ENCODE measurements around the gene SP6. TPM values are rescaled to one million over a fixed set of nuclear protein-coding genes. Genes with fewer than 3 reads are reported as not detected.

The SP6 gene
- total RNA-seq, 1 donor from 2014 or later: 0.05 TPM

DNA sequence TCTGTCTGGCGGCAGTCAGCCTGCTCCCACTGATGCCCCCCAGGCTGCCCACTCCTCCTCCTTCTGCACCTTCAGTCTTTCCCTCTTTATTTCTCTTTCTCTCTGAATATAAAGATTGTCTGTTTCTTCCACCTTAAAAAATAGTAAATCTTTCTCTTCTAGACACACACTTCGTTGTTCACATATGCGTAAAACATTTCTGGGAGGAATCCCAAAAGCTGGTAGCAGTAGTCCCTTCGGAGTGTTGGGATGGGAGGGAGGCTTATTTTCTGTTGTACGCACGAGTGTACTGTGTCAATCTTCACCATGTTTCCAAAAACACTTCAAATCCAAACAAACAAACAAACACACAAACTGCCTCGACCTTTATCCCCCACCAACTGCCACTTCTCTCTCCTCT lies 39.3 kb downstream of the SP6 start:
- intact Hi-C loops (cut with micrococcal nuclease): no loop called here
- Mint-ChIP-seq H3K4me1 (peaks cover 6% of the 10 kb centered on the region), H3K27me3 (no peaks in the 10 kb centered on the region), H3K36me3 (ENCODE audit: low read depth) (peaks cover 46% of the 10 kb centered on the region), H3K9me3 (no peaks in the 10 kb centered on the region), H3K4me3 (no peak overlapping the region), H3K27ac (no peak overlapping the region)
- DNase-seq: no peak

DNA sequence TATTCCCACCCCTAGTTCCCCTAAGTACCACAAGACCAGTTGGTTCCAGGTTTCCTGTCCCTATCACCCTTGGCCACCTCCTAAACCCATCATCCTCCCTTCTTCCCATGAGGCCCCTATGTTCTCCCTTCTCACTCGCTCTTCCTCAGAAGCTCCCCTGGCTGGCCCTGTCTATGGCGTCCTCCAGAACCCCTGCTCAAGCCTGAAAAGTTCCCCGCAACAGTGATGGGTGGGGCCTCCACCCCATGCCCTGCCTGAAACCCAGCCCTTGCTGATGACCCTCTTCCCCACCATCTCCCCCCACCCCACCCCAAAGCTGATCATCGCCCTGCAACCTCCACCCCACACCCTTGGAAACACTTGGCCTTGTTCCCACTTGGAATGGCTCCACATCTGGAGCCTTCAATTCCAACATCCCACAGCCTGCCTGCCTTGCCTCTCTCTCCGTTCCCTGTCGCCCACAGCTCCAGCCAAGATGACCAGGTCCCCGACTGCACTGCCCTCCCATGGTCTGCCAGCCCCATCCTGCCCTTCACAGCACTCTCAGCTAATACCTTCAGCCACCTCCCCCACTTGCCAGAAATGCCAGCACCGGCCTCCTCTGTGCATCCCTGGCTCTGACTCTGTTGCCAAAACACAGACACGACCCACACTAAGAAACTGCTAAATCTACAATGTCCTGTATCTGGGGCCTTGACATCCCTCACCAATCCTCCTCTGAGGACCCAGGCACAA lies 39.9 kb downstream of the SP6 start:
- Mint-ChIP-seq H3K27me3 (no peaks in the 10 kb centered on the region), H3K27ac (peak overlapping the region; percentile 30), H3K4me1 (peaks cover 6% of the 10 kb centered on the region), H3K4me3 (no peak overlapping the region), H3K36me3 (ENCODE audit: low read depth) (peaks cover 42% of the 10 kb centered on the region), H3K9me3 (no peaks in the 10 kb centered on the region)
- intact Hi-C loops (cut with micrococcal nuclease): no loop called here
- DNase-seq: no peak

DNA sequence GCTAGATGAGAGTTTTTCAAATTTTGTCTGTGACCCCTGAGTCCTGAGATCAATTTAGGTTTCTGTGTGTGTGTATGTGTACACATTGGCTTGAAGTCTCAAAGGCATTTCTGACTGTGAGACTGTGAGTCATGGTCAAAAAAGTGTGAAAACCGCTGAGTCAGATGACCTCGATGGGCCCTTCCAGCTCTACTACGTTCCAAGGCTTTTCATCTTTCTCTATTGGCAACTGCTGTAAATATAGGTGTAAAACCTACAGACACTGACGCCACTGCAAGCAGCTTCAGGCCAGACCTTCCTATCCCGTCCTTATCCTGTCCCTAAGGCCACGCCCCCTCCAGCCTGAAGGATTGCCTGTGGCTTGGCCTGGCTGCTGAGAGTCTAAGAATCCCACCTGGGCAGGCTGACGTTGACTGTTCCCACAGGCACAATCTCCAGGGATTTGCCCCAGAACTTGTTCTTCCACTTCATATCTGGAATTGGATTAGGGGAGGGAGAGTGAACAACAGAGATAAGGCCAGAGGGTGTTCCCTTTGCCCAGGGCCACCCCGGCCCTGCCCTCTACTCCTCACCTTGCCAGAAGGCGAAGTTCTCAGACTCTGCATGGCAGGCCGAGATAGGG lies 40.7 kb downstream of the SP6 start:
- peaks cover 6% of the 10 kb centered on the region for H3K4me1 Mint-ChIP-seq
- H3K9me3 Mint-ChIP-seq: no peaks in the 10 kb centered on the region
- no peak for DNase-seq
- intact Hi-C loops (cut with micrococcal nuclease): no loop called here
- H3K27me3 Mint-ChIP-seq: no peaks in the 10 kb centered on the region
- H3K4me3 Mint-ChIP-seq: no peak overlapping the region
- peak overlapping the region; percentile 39 for H3K27ac Mint-ChIP-seq
- peaks cover 38% of the 10 kb centered on the region for H3K36me3 Mint-ChIP-seq (ENCODE audit: low read depth)

DNA sequence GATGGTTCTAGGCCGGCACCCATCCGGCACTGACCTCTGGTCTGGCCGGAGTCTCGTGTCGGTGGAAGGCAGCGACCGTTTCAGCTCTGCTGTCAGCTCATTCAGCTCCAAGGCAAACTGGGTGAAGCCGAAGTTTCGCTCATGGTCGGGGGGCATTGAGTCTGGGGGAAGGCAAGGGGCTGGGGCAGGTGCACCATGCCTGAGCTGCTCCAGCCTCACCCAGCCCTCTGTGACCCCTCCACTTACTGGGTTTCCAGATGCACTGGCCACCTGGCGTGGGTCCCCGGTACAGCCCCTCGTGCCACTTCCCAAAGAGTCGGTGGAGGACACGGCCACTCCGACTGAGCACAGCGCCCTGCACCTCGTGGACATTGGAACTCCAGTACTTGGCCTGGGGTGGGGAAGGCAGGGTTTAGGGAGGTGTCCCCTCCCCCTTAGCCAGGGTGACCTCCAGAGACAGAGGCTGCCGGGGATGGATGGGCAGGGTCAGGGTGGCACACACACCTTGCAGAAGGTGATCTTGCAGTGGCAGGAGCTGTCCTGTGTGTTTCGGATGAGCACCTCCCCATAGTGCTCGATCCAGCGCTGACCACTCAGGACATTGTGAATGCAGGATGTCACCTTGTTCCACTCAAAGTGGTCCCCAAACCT lies 42.0 kb downstream of the SP6 start:
- intact Hi-C loops (cut with micrococcal nuclease): no loop called here
- no peak for DNase-seq

DNA sequence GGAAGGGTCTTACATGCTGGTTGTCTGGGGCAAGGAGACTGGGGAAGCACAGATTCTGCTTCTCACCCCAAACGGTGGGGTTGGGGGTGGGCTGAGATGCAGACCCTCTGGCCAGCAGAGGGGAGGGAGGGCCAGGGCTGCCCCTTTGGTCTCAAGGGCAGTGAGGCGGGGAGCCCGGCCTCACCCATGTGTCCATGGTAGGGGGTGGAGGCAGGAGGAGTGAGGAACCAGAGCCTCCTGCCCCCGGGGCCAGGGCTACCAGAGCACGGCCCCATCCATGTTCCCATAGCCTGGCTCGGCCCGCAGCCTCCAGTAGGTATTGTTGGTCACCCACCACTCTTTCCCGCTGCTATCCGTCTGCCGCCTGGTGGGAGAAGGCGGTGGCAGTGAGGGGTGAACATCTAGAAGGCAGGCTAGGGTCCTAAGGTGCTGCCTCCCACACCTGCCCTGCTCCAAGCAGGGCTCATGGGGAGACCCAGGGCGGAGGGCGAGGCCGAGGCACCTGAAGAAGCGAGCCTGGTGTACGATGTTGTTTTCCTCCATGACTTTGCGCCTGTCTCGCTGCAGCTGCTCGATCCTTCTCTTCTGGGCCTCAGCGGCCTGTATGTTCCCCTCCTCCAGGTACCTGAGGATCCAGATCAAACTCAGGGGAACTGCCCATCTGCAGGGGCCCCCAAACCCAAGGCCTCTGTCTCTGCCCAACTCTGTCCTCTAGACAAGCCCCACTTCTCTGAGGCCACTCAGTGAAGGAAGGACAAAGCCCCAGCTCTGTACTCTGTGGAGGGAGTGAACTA lies 42.7 kb downstream of the SP6 start:
- peaks cover 6% of the 10 kb centered on the region for H3K4me1 Mint-ChIP-seq
- DNase-seq: no peak
- intact Hi-C loops (cut with micrococcal nuclease): no loop called here
- no peaks in the 10 kb centered on the region for H3K9me3 Mint-ChIP-seq
- no peak overlapping the region for H3K27ac Mint-ChIP-seq
- H3K27me3 Mint-ChIP-seq: no peaks in the 10 kb centered on the region
- peaks cover 32% of the 10 kb centered on the region for H3K36me3 Mint-ChIP-seq (ENCODE audit: low read depth)
- no peak overlapping the region for H3K4me3 Mint-ChIP-seq

More for the DNA sequence above, 42.0 kb downstream of the SP6 start:
- no peaks in the 10 kb centered on the region for H3K9me3 Mint-ChIP-seq
- H3K4me3 Mint-ChIP-seq: no peak overlapping the region
- peaks cover 6% of the 10 kb centered on the region for H3K4me1 Mint-ChIP-seq
- no peaks in the 10 kb centered on the region for H3K27me3 Mint-ChIP-seq
- peaks cover 32% of the 10 kb centered on the region for H3K36me3 Mint-ChIP-seq (ENCODE audit: low read depth)
- H3K27ac Mint-ChIP-seq: no peak overlapping the region

DNA sequence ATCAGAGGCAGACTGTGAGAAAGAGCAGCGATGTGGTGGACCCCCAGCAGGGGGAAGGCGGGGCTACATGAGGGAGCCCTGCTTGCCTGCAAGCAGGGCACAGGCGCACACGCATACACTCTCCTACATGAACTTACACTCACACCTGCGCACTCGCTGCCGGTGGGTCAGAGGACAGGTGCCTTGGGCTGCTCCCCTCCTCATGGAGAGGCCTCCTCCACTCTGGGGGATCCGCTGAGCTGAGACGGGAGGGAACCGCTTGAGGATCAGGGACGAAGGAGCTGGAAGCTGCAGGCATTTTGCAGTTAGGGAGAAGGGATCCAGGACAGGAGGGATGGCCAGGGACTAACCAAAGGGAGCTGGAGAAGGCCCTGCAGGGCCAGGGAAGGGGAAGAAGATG lies 43.5 kb downstream of the SP6 start:
- Mint-ChIP-seq H3K27me3 (peaks cover under 1% of the 10 kb centered on the region), H3K36me3 (ENCODE audit: low read depth) (peaks cover 31% of the 10 kb centered on the region), H3K9me3 (no peaks in the 10 kb centered on the region), H3K4me1 (peaks cover 7% of the 10 kb centered on the region), H3K27ac (no peak overlapping the region), H3K4me3 (no peak overlapping the region)
- intact Hi-C loops (cut with micrococcal nuclease): no loop called here
- no peak for DNase-seq

DNA sequence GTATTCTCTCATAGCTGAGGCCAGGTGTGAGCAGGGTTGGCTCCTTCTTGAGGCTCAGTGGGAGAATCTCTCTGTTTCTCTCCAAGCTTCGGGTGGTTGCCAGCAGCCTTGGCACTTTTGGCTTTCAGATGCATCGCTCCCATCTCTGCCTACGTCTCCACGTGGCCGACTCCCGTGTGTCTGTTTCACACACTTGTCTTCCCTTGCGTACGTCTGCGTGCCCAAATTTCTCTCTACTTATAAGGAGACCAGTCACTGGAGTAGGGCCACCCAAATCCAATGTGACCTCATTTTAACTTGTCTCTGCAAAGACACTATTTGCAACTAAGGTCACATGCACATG lies 44.1 kb downstream of the SP6 start:
- Mint-ChIP-seq H3K4me1 (peaks cover 8% of the 10 kb centered on the region), H3K27me3 (peaks cover 2% of the 10 kb centered on the region), H3K9me3 (no peaks in the 10 kb centered on the region), H3K27ac (no peak overlapping the region), H3K4me3 (no peak overlapping the region), H3K36me3 (ENCODE audit: low read depth) (peaks cover 27% of the 10 kb centered on the region)
- DNase-seq: no peak
- intact Hi-C loops (cut with micrococcal nuclease): no loop called here

DNA sequence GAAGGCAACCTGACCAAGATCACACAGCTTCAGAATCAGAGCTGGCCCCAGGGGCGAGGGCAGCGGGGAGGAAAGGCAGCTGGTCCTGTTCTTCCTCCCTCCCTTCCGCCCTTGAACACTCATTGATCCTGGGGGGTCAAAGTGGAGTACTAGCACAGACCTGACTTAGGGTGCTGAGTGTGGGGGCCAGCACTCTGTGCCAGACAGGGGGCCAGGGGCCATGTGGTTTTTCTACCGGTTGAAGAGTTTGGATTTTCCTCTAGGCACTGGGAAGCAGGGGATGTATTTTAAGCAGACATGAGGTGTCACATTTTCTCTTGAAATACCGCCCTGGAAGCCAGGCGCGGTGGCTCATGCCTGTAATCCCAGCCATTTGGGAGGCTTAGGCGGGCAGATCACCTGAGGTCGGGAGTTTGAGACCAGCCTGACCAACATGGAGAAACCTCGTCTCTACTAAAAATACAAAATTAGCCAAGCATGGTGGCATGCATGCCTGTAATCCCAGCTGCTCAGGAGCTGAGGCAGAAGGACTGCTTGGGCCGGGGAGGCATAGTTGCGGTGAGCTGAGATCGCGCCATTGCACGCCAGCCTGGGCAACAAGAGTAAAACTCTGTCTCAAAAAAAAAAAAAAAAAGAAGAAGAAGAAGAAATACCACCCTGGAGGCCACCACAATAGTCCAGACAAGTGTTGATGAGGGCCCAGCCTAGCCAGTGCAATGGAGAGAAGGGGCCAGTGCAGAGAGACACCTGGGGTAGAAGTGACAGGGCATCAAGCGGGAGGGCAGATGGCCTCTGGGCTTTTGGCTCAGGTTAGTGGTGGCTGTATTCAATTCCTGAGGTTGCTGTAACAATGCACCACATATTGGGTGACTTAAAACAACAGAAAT lies 44.7 kb downstream of the SP6 start:
- no peak for DNase-seq
- Mint-ChIP-seq H3K9me3 (no peaks in the 10 kb centered on the region), H3K36me3 (ENCODE audit: low read depth) (peaks cover 21% of the 10 kb centered on the region), H3K27ac (no peak overlapping the region), H3K4me3 (no peak overlapping the region), H3K27me3 (peaks cover 2% of the 10 kb centered on the region), H3K4me1 (peaks cover 8% of the 10 kb centered on the region)
- intact Hi-C loops (cut with micrococcal nuclease): no loop called here

DNA sequence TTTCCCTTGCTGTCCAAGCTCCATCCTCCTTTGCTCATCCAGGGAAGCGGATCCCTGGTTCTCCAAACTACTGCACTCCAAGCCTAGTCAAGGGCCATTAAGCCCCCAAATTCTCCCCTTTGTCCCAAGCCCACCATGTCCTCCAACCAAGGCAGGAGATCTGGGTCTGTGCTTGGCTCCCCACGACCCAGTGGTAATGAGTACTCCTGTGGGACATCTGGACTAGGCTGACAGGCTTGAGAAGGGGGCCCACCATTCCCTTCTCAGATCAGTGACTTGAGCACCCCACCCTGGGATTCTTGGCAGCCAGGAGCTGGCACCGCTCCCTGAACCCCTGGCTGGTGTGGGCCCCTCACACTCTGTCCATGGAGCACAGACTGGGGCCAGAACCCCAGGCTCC lies 46.5 kb downstream of the SP6 start:
- no peak for DNase-seq
- intact Hi-C loops (cut with micrococcal nuclease): no loop called here
- Mint-ChIP-seq H3K36me3 (ENCODE audit: low read depth) (peaks cover 6% of the 10 kb centered on the region), H3K9me3 (no peaks in the 10 kb centered on the region), H3K4me3 (no peak overlapping the region), H3K27ac (no peak overlapping the region), H3K4me1 (peaks cover 3% of the 10 kb centered on the region), H3K27me3 (peaks cover 2% of the 10 kb centered on the region)

DNA sequence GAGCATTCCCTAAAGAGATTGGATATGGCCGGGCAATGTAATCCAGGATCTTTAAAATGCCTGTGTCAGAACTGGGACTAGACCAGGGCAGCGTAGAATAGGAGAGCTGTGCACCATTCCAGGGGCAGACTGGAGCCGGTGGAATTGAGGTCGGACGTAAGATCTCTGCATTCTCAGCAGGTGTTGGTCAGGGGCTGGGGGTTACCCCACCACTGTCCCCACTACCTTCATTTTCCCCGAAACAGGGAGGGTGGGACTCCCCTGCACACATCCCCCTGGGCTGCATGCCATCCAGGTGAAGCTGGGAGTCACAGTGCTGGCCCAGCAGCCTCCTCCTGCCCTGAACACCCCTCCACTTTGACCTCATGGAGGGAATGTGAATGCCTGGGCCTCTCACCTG lies 47.2 kb downstream of the SP6 start:
- no peak overlapping the region for H3K27ac Mint-ChIP-seq
- H3K9me3 Mint-ChIP-seq: no peaks in the 10 kb centered on the region
- H3K36me3 Mint-ChIP-seq (ENCODE audit: low read depth): peaks cover 6% of the 10 kb centered on the region
- peaks cover 3% of the 10 kb centered on the region for H3K4me1 Mint-ChIP-seq
- no peak overlapping the region for H3K4me3 Mint-ChIP-seq
- no peak for DNase-seq
- intact Hi-C loops (cut with micrococcal nuclease): loop anchor here (2.0 kb wide), 1 partner anchor 27 kb away; no protein-coding TSS in a partner anchor
- peaks cover 2% of the 10 kb centered on the region for H3K27me3 Mint-ChIP-seq

DNA sequence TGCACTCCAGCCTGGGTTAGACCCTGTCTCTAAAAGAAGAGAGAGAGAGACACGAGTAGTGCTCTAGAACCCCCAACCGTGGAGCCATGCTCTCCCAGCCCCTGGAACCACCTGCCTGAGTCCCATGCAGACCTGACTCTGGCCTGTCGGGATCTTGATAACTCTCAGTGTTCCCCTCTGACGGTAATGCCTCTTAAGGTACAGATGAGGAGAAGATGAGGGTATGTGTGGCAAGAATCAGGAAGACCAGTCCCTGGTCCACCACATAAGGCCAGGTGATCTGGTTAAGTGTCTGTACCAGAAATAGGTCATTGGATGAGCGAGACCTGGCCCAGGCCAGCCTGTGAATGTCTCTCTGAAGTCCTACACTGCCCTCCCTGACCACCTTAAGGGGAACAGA lies 47.8 kb downstream of the SP6 start:
- Mint-ChIP-seq H3K27ac (no peak overlapping the region), H3K9me3 (no peaks in the 10 kb centered on the region), H3K27me3 (peaks cover 2% of the 10 kb centered on the region), H3K4me3 (no peak overlapping the region), H3K4me1 (peaks cover 3% of the 10 kb centered on the region), H3K36me3 (ENCODE audit: low read depth) (peaks cover 6% of the 10 kb centered on the region)
- DNase-seq: no peak
- intact Hi-C loops (cut with micrococcal nuclease): loop anchor here (2.0 kb wide), 1 partner anchor 26 kb away; no protein-coding TSS in a partner anchor

DNA sequence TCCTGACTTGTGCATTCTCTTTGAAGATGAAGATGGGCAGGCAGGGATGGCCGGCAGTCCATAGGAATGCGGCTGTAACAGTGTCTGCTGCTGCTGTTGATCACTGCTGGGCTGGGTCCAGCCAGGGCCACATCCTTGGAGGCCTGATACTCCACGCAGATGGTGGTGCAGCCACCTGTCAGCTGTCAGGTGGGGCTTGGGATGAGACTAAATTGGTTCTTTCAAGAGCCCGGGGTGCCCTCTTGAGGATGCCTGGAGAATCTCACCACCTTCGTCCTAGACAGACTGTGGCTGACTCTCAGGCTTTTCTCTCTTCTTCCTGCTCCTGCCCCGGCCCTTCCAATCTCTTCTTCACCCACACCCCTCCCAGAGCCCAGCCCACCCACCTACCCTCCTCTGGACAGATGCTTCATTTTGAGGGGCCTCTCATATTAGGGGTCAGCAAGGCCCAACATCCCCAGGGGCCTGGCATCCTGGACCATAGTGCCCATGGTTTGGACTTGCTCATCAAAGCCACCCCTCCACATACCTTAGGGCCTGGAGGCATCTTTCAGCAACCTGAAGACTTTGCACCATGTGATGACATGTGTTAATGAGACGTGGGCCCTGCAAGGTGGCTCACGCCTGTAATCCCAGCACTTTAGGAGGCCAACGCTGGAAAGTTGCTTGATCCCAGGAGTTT lies 48.5 kb downstream of the SP6 start:
- H3K4me3 Mint-ChIP-seq: no peak overlapping the region
- no peak overlapping the region for H3K27ac Mint-ChIP-seq
- peaks cover 3% of the 10 kb centered on the region for H3K4me1 Mint-ChIP-seq
- peaks cover 1% of the 10 kb centered on the region for H3K36me3 Mint-ChIP-seq (ENCODE audit: low read depth)
- intact Hi-C loops (cut with micrococcal nuclease): loop anchor here (1.0 to 2.0 kb wide), 3 partner anchors 26 to 138 kb away; no protein-coding TSS in a partner anchor
- H3K27me3 Mint-ChIP-seq: peaks cover 5% of the 10 kb centered on the region
- DNase-seq: peak; percentile 87
- no peaks in the 10 kb centered on the region for H3K9me3 Mint-ChIP-seq
